HCEC 1CT (cell line): ENCODE results near the gene GABBR1.

ENCODE experiments used
- DNase-seq: peaks from one replicate; pipeline ENCODE4 v3.0.0-alpha.2; 2017

The GABBR1 gene

GRCh38 chr6:29617782-29618554 is 15.0 kb downstream of the GABBR1 start:
- DNase-seq, result no peak

- no peak for DNase-seq
These were observed 21.6 kb downstream of the GABBR1 start for GRCh38 chr6:29611426-29611825.

- no peak for DNase-seq
These were observed 22.4 kb downstream of the GABBR1 start for GRCh38 chr6:29610540-29610939.

- DNase-seq, result no peak
These were observed 24.9 kb downstream of the GABBR1 start for GRCh38 chr6:29608131-29608530.

- DNase-seq, result no peak
These were observed 29.1 kb downstream of the GABBR1 start for GRCh38 chr6:29603930-29604329.

GRCh38 chr6:29603456-29603855 is 29.5 kb downstream of the GABBR1 start:
- DNase-seq, result no peak

GRCh38 chr6:29602564-29603361 is 30.2 kb downstream of the GABBR1 start:
- peak; percentile 33 for DNase-seq

- no peak for DNase-seq
These were observed 34.7 kb downstream of the GABBR1 start for GRCh38 chr6:29598172-29598747.

- no peak for DNase-seq
These were observed 35.8 kb downstream of the GABBR1 start for GRCh38 chr6:29597184-29597583.

GRCh38 chr6:29596381-29596900 is 36.5 kb downstream of the GABBR1 start:
- DNase-seq, result no peak

GRCh38 chr6:29593199-29593855 is 39.7 kb downstream of the GABBR1 start:
- DNase-seq, result no peak

GRCh38 chr6:29591677-29592076 is 41.3 kb downstream of the GABBR1 start:
- DNase-seq, result no peak

- DNase-seq, result no peak
These were observed 42.7 kb downstream of the GABBR1 start for GRCh38 chr6:29590218-29590808.

GRCh38 chr6:29589423-29590048 is 43.4 kb downstream of the GABBR1 start:
- peak; percentile 42 for DNase-seq

- DNase-seq, result no peak
These were observed 48.2 kb downstream of the GABBR1 start, which contains the start of gene OR2H2 for GRCh38 chr6:29584821-29585220. Gene OR2H2, plus strand, starts transcription at chr6:29585121. Its CDS starts 2,824 bp downstream, at chr6:29587945.

- no peak for DNase-seq
These were observed 55.4 kb downstream of the GABBR1 start for GRCh38 chr6:29577544-29577943.

GRCh38 chr6:29576056-29576455 is 56.9 kb downstream of the GABBR1 start:
- no peak for DNase-seq

- DNase-seq, result peak; percentile 4
These were observed 65.0 kb downstream of the GABBR1 start for GRCh38 chr6:29567991-29568390.

- DNase-seq, result no peak
These were observed 65.4 kb downstream of the GABBR1 start for GRCh38 chr6:29567541-29567940.

GRCh38 chr6:29566856-29567255 is 66.1 kb downstream of the GABBR1 start:
- no peak for DNase-seq

GRCh38 chr6:29564875-29565274 is 68.1 kb downstream of the GABBR1 start:
- no peak for DNase-seq

GRCh38 chr6:29563435-29563965 is 69.5 kb downstream of the GABBR1 start:
- no peak for DNase-seq
